COLO668 (cell line): ENCODE measurements around the gene TMCC3.
"Not testable (repeated sequence)": the region's sequence is repeated elsewhere in the genome, so short reads cannot be mapped to it uniquely, and the experiment has no call there.

Experiments
- DNase-seq: peaks from one replicate; lab custom pipeline; 2025; ENCODE audit not compliant: unreplicated experiment; lab: John Stamatoyannopoulos, UW

The TMCC3 gene

GRCh38 chr12:94650143-94651056 is at the start of gene TMCC3:
Gene TMCC3, minus strand, starts transcription at chr12:94650557. Its CDS starts 127 bp downstream, at chr12:94650430.
- DNase-seq: peak; percentile 86

- peak; percentile 52 for DNase-seq
These were observed 49.4 kb upstream of the TMCC3 start for GRCh38 chr12:94699801-94700200.

GRCh38 chr12:94698578-94698977 is 48.2 kb upstream of the TMCC3 start:
- DNase-seq: no peak

GRCh38 chr12:94697631-94698030 is 47.3 kb upstream of the TMCC3 start:
- no peak for DNase-seq

GRCh38 chr12:94694732-94695131 is 44.4 kb upstream of the TMCC3 start:
- DNase-seq: no peak

- not testable (repeated sequence) for DNase-seq
These were observed 42.5 kb upstream of the TMCC3 start for GRCh38 chr12:94692826-94693225.

GRCh38 chr12:94690198-94690771 is 39.9 kb upstream of the TMCC3 start:
- no peak for DNase-seq

- DNase-seq: no peak
These were observed 39.3 kb upstream of the TMCC3 start for GRCh38 chr12:94689646-94690036.

- no peak for DNase-seq
These were observed 38.8 kb upstream of the TMCC3 start for GRCh38 chr12:94689002-94689645.

- DNase-seq: no peak
These were observed 37.5 kb upstream of the TMCC3 start for GRCh38 chr12:94687891-94688290.

GRCh38 chr12:94686834-94687628 is 36.7 kb upstream of the TMCC3 start:
- no peak for DNase-seq

GRCh38 chr12:94684416-94685142 is 34.2 kb upstream of the TMCC3 start:
- DNase-seq: no peak

GRCh38 chr12:94679554-94680195 is 29.3 kb upstream of the TMCC3 start:
- no peak for DNase-seq

GRCh38 chr12:94678849-94679248 is 28.5 kb upstream of the TMCC3 start:
- DNase-seq: no peak

- DNase-seq: no peak
These were observed 28.0 kb upstream of the TMCC3 start for GRCh38 chr12:94678379-94678778.

GRCh38 chr12:94677778-94678177 is 27.4 kb upstream of the TMCC3 start:
- DNase-seq: no peak

- no peak for DNase-seq
These were observed 26.6 kb upstream of the TMCC3 start for GRCh38 chr12:94676922-94677321.

GRCh38 chr12:94676031-94676641 is 25.8 kb upstream of the TMCC3 start:
- no peak for DNase-seq

GRCh38 chr12:94674835-94675234 is 24.5 kb upstream of the TMCC3 start:
- DNase-seq: no peak

- DNase-seq: no peak
These were observed 23.7 kb upstream of the TMCC3 start for GRCh38 chr12:94674051-94674451.
